Measurements from ENCODE around the gene LMF1.

DNA sequence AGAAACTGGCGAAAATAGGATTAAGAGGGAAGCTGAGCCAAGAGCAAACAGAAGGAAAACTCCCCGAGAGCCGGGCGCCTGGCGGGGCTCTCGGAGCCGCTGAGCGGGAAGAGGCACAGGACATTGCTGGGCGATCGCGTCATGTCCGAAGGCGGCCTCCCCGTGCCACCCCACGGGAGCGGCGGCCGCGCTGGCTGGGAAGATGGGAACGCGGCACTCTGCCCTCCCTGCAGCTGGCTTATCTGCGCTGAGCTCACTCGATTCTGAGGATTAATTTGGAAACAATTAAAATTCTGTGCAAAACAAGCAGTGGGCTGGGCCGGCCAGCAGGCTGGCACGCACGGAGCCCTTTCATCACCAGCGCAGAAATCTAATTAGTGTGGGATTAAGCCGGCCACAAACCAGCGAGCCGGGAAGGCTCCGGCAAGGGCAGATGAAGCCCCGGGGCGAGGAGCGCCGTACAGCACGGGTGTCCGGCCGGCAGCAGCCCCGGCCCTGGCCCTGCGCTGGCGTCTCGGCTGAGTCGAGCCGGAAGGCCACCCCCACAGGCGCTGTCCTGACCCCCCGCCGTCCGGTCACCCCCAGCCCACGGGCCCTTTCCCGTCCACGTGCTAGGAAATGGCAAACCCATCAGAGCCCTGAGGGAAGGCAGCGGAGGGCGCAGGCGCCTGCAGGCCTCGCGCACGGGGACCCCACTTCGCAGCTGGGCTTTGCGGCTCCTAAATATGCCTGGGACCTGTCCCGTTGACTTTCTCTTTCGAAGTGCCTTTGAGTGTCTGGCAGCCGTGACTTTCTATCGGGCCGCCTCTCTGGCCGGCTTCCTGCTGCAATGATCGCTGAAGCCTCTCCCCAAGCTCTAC is 48.7 kb upstream of the LMF1 start:
- TF ChIP-seq, protein P1, sequence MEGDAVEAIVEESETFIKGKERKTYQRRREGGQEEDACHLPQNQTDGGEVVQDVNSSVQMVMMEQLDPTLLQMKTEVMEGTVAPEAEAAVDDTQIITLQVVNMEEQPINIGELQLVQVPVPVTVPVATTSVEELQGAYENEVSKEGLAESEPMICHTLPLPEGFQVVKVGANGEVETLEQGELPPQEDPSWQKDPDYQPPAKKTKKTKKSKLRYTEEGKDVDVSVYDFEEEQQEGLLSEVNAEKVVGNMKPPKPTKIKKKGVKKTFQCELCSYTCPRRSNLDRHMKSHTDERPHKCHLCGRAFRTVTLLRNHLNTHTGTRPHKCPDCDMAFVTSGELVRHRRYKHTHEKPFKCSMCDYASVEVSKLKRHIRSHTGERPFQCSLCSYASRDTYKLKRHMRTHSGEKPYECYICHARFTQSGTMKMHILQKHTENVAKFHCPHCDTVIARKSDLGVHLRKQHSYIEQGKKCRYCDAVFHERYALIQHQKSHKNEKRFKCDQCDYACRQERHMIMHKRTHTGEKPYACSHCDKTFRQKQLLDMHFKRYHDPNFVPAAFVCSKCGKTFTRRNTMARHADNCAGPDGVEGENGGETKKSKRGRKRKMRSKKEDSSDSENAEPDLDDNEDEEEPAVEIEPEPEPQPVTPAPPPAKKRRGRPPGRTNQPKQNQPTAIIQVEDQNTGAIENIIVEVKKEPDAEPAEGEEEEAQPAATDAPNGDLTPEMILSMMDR (IDR thresholded peaks at IDR 0.05 in 2 of 3, conservative IDR thresholded peaks at IDR 0.05 in 1 of 3; ENCODE audit: insufficient read depth in 2 of 3, low read depth in 1 of 3, low read length in 3 of 3), result no peak
- TF ChIP-seq POLR2AphosphoS5 (IDR thresholded peaks at IDR 0.05; ENCODE audit: control insufficient read depth, insufficient read depth, low read depth, low read length) (no peak), TFAM (CRISPR knock-in tag; conservative IDR thresholded peaks at IDR 0.05) (no peak), TBL1XR1 (IDR thresholded peaks at IDR 0.05; ENCODE audit: low read length in 2 of 2) (no peak), ZFP36 (IDR thresholded peaks at IDR 0.05; ENCODE audit: low read depth, low read length, partially characterized antibody) (no peak)

Data from K562 (cell line).